ENCODE measurements around the gene FITM2. TPM values are rescaled to one million over a fixed set of nuclear protein-coding genes. Genes with fewer than 3 reads are reported as not detected.

FITM2 gene
- total RNA-seq, 1 donor from 2014 or later: 8.7 TPM

DNA sequence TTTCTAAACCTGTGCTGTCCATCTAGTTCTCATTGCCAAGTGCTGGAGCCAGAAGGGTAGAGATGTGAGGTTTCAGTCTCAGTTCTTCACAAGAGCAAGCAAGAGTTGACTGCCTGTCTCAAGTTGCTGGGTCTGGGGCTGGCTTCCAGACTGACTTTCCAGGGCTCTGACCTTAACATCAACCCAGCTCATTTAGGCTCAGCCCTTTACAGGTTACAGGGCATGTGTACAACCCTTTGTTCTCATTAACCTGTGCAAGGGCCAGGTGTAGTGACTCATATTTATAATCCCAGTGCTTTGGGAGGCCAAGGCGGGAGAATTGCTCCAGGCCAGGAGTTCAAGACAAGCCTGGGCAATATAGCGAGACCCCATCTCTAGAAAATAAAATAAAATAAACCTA is 30.6 kb downstream of the FITM2 start:
- DNase-seq (ENCODE audit: low spot score): no peak

DNA sequence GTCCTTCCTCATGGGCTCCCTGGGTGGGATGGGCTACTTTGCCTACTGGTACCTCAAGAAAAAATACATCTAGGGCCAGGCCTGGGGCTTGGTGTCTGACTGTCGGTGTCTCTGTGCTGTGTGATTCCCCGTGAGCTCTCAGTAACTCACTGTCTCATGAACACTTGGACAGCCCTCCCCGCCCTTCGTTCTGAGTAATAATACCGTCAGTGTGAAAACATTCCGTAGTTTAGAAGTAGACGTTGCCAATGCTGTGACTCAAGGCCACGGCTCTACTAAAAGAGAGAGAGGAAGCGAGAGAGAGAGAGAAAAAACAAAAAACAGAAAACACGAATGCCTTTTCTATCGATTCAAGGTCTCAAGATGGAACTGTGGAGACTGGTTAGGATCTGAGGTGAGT is 31.8 kb downstream of the FITM2 start:
- DNase-seq (ENCODE audit: low spot score): no peak

DNA sequence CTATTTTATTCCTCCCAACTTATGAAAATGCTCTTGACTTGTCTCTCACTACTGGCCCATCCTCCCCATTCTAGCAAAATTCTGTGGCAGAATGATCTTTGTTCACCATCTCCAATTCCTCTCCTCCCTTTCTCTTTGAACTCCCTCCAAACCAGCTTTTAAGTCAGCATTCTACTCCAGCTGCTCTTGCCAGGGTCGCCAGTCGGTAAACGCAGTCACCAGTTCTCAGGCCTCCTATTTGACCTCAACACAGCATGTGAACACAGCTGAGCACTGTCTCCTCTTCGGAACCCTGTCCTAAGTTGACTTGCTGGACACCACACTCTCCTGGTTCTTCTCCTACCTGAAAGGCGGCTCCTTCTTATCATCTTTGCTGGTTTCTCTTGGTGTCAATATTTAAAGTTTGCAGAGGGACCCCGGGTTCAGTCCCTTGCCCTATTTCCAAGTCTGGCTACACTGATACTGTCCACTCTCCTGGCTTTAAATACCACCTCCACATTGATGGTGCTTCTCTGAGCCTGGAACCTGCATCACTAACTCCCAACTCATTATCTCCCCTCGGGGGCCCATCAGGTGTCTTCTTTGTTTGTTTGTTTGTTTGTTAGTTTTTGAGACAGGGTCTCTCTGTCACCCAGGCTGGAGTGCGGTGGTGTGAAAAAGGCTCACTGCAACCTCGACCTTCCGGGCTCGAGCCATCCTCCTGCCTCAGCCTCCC is 36.5 kb downstream of the FITM2 start:
- no peak for DNase-seq (ENCODE audit: low spot score)

DNA sequence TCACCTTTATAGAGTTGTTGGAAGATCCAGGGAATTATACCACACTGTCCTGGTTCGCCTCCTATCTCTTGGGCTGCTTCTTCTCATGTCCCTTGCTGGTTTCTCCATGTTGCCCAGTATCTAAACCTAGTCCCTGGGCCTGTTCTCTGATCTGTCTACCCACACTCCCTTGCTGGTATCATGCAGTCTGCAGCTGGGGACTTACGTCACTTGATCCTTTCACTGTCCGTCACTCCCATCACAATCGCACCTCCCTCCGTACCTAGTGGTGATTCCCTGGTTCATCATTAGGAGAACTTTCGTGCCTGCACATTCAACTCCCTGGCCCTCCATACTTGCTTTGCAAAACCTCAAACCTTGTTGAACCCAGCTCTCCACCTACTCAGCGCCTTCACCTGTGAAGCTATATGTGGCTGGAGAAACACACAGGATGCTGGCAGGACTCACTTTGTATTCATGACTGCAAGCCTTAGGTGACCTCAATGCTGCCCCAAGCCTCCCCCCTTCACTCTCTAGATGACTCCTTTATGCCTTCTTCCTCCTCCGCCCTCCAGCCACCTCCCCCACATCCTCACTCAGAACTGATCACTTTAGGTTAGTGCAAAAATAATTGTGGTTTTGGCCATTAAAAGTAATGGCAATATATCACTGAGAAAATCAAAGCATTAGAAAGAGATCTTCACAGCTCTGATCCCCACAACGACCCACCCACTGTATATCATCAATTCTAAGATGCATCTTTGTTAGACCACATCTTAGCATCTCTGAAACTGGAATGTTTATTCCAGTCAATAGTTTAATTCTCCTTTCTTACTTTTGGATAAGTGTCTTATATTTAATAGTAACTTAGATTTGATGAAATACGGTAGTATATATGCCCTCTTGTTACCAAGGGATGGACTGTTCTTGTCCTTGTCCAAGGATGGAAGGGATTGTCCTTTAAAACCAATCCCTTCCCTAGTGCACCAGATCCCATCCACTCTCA is 37.5 kb downstream of the FITM2 start:
- DNase-seq (ENCODE audit: low spot score): no peak

DNA sequence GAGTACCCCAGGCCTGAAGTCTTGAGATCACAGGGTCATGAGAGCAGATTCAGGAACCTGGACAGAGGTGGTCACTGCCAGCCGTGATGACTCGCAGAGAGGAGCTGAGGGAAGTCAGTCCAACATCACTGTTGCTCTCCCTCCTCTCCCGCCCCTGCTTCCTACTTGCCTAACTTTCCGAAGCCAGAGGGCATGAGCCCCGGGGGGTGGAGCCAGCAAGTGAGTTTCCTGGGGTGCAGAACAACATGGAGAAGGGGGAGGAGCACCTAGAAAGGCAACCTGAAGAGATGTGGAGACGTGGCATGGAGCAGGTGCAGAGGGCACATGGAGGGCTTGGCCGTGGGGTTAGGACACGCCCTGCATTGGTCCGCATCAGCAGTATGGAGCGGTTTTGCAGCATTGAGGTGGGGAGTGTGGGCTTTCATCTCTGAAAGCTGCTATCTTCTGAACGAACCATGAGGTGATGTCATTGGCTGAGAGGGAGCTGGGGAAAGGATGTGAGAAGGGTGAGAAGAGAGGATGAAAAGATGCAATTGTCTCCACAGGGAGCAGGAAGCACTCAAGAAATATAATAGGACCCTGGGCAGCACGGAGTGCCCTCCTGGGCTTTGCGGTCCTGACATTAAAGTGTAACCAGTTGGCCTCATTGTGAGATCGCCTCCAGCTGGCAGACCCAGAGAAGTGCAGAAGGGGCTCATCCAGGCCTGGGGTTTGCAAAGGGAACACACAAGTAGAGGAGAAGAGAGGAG is 38.9 kb downstream of the FITM2 start:
- DNase-seq (ENCODE audit: low spot score): no peak

DNA sequence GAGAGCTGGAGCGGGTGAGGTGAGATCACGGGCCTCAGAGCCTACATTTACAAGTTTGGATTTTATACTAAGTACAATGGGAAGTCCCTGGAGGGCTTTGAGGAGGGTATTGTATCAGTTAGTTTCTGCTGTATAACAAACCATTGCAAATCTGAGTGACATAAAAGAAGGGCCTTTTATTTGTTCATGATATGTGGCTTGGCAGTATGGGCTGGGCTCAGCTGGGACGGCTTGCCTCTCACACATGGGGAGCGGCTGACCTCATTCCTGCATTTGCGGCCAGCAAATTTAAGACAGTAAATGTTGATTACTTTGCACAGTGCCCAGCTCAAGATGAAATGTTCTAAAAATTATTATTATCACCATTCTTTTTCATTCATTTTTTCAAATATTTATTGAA is 42.2 kb downstream of the FITM2 start:
- DNase-seq (ENCODE audit: low spot score): no peak

DNA sequence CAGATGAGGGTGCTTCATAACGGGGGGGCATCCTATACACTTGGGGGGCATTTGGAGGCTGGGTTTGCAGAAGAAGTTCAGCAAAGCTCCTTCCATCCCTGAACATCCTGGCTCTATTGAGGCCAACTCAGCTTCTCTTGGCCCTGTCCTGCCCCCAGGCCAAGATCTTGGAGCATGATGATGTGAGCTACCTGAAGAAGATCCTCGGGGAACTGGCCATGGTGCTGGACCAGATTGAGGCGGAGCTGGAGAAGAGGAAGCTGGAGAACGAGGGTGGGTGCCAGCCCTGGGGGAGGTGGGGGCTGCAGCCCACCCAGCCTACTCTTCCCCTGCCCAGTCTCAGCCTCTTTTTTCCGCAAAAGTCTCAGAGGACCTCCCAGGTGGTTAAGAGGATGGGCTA is 46.7 kb downstream of the FITM2 start:
- DNase-seq (ENCODE audit: low spot score): no peak

DNA sequence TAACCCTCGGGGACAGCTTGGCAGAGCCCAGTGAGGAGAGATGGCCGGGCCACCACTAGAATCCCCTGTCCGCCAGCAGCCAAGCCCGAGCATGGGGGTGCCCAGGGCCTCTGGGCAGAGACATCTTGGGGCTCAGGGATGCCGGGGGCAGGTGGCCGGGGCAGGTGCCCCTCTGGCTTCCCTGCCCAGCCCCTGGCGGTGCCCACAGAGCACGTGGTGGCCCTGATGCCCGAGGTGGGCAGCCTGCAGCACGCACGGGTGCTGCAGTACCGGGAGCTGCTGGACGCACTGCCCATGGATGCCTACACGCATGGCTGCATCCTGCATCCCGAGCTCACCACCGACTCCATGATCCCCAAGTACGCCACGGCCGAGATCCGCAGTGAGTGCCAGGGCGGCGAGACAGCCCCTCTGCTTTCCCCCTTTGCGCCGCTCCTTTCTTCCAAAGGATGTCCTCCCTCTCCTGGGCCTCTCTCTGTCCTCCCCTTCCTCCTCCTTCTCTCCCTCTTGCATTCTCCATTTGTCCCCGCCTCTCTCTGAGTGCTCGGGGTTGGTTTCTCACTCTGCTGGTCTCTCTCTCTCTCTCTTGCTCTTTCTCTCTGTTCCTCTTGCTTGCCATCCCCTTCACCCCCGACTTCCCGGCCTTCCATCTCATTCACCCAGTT is 52.6 kb downstream of the FITM2 start:
- no peak for DNase-seq (ENCODE audit: low spot score)

DNA sequence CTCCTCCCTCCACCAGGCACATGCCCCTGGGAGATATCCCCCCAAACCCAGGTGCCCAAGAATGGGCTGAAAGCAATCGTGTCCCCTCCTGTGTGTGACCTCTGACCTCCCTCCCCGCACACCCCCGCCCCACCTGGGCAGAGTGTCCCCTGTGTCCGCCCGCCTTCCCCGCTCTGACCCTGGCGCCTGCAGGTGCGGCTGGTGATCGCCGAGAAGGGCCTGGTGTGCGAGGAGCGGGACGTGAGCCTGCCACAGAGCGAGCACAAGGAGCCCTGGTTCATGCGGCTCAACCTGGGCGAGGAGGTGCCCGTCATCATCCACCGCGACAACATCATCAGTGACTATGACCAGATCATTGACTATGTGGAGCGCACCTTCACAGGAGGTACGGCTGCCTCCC is 54.0 kb downstream of the FITM2 start:
- DNase-seq (ENCODE audit: low spot score): no peak

DNA sequence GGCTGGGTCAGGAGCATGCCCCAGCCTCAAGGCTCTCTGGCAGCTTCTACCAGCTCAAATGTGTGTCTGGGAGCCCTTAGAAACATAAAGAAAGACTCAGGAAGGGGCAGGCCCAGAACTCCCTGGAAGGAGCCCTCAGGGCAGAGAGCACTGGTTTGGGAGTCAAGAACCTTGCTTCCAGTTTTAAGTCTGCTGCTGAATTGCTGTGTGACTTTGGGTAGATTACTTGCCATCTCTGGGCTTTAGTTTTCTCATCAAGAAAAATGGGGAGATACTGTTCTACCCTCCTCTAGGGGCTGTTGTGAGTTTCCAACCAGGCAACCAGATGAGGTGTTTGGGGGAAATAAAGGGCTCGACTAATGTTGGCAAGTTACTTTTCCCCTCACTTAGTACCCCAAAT is 55.1 kb downstream of the FITM2 start:
- DNase-seq (ENCODE audit: low spot score): no peak

DNA sequence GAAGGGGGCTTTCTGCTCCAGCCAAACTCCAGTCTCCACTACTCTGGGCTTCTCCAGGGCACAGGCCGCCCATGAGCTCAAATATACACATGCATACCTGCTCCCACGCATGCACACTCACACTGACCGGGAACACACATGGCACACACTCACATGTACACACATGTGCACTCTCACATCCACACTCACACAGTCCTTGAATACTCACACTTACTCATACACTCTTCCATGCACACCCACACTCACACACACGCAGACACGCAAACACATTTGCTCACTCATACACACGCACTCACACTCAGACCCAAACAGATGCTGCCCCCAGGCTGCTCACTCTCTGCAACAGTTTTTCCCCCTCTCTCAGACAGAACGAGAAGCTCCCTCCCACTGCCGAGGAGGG is 56.9 kb downstream of the FITM2 start:
- no peak for DNase-seq (ENCODE audit: low spot score)

DNA sequence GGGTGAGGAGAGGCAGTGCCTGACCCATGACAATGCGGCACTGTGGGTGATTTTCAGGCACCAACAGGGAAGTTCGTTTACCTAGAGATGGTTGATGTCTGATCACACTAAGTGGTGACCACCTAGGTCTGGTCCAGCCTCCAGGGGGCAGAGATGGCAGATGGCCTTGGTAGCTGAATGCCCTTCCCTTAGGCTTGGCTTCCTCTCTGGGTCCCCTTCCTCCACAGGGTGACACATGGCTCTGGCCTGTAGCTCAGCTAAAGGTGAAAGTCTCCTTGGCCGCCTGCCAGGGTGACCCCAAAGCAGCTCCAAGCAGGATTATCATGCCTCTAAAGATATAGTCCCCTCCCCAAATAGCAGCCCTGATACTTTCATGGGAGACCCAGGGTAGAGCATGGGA is 57.5 kb downstream of the FITM2 start:
- DNase-seq (ENCODE audit: low spot score): no peak

Other genes starting within 250 kb of the FITM2 start
- 129 TPM for gene JPH2, start 124.0 kb downstream of the FITM2 start, total RNA-seq (ENCODE audit: insufficient read depth, low replicate concordance)
- gene OSER1, start 100.4 kb downstream of the FITM2 start, total RNA-seq (ENCODE audit: insufficient read depth, low replicate concordance): 31.5 TPM
- gene GDAP1L1, start 63.9 kb downstream of the FITM2 start, total RNA-seq (ENCODE audit: insufficient read depth, low replicate concordance): 0.24 TPM
- not detected for gene R3HDML, start 25.8 kb upstream of the FITM2 start, total RNA-seq (ENCODE audit: insufficient read depth, low replicate concordance)
- gene HNF4A, start 44.5 kb upstream of the FITM2 start, total RNA-seq (ENCODE audit: insufficient read depth, low replicate concordance): 2.2 TPM
- gene TTPAL, start 164.7 kb upstream of the FITM2 start, total RNA-seq (ENCODE audit: insufficient read depth, low replicate concordance): 8.4 TPM
- 112 TPM for gene SERINC3, start 210.9 kb upstream of the FITM2 start, total RNA-seq (ENCODE audit: insufficient read depth, low replicate concordance)